ENCODE results near the gene EGF. TPM values are rescaled to one million over a fixed set of nuclear protein-coding genes. Genes with fewer than 3 reads are reported as not detected.
"Not testable (repeated sequence)": the region's sequence is repeated elsewhere in the genome, so short reads cannot be mapped to it uniquely, and the experiment has no call there.

EGF gene
- total and polyA plus RNA-seq, 5 experiments from 2014 or later: not detected

DNA sequence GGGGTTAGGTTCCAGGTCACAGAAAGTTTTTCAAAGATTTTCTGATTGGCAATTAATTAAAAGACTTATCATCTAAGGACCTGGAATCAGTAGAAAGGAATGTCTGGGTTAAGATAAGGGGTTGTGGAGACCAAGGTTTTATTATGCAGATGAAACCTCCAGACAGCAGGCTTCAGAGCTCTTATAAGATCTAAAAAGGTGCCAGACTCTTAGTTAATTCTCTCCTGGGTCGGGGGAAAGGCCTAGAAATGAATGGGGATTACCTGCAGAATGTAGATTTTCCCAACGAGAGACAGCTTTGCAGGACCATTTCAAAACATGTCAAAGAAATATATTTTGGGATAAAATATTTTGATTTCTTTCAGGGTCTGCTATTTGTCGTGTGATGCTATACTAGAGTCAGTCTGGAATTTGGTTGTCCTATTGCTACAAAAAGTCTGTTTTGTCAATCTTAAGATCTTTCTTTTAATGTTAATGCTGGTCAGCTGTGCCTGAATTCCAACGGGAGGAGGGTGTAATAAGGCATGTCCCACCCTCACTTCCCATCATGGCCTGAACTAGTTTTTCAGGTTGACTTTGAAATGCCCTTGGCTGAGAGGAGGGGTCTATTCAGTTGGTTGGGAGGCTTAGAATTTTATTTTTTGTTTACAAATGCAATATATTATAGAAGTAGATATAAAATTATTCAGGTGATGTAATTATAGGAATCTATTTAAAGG, 15.8 kb downstream of the EGF start:
- Mint-ChIP-seq H3K4me1 (peaks cover 0 to 5% (median 2%) of the 10 kb centered on the region in 4 donors), H3K9me3 (no peaks in the 10 kb centered on the region), H3K27ac (no peak overlapping the region), H3K4me3 (no peak overlapping the region), H3K27me3 (no peaks in the 10 kb centered on the region), H3K36me3 (no peaks in the 10 kb centered on the region)
- no peak for ATAC-seq
- POLR2A ChIA-PET: no interaction called here
- no peak for DNase-seq

- Mint-ChIP-seq H3K4me3 (no peak overlapping the region), H3K4me1 (peaks cover 0 to 5% (median 1%) of the 10 kb centered on the region in 4 donors), H3K27me3 (no peaks in the 10 kb centered on the region), H3K9me3 (peaks cover 0 to 8% (median 0%) of the 10 kb centered on the region in 9 donors), H3K36me3 (no peaks in the 10 kb centered on the region), H3K27ac (peak overlapping the region in 2 of 10 donors; percentile 17 to 35)
- POLR2A ChIA-PET: no interaction called here
- ATAC-seq (no peak), DNase-seq (no peak)
Measured at GRCh38 chr4:109930464-109930863, 17.8 kb downstream of the EGF start.

- H3K27ac Mint-ChIP-seq: peak overlapping the region in 2 of 10 donors; percentile 2 to 17
- DNase-seq: no peak
- no peaks in the 10 kb centered on the region for H3K27me3 Mint-ChIP-seq
- POLR2A ChIA-PET: no interaction called here
- H3K36me3 Mint-ChIP-seq: no peaks in the 10 kb centered on the region
- no peak overlapping the region for H3K4me3 Mint-ChIP-seq
- H3K9me3 Mint-ChIP-seq: peaks cover 0 to 8% (median 0%) of the 10 kb centered on the region in 9 donors
- H3K4me1 Mint-ChIP-seq: peaks cover 0 to 5% (median 1%) of the 10 kb centered on the region in 4 donors
- no peak for ATAC-seq
Measured at GRCh38 chr4:109930872-109931271, 18.2 kb downstream of the EGF start.

DNA sequence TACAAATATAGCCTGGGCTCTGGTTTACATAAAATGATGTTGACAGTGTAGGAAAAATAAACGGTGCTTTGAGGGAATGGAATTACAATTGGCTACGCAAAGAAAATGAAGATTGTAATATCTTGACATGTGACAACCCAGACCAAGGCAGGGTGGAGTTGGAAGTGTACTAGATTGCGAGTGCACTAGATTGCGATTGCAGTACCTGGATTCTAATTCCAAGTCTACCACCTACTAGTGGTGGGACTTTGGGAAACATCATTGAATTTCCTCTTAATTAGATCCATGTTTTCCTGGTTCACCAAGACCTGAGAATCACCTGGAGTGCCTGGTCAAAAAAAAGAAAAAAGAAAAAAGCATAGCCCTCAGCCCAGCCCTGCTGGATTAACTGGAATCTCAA, 18.6 kb downstream of the EGF start:
- peaks cover 0 to 5% (median 1%) of the 10 kb centered on the region in 4 donors for H3K4me1 Mint-ChIP-seq
- POLR2A ChIA-PET: no interaction called here
- H3K36me3 Mint-ChIP-seq: no peaks in the 10 kb centered on the region
- H3K4me3 Mint-ChIP-seq: no peak overlapping the region
- ATAC-seq: no peak
- peaks cover 0 to 10% (median 0%) of the 10 kb centered on the region in 9 donors for H3K9me3 Mint-ChIP-seq
- H3K27me3 Mint-ChIP-seq: peaks cover 0 to under 1% (median 0%) of the 10 kb centered on the region in 5 donors
- no peak overlapping the region for H3K27ac Mint-ChIP-seq
- no peak for DNase-seq

DNA sequence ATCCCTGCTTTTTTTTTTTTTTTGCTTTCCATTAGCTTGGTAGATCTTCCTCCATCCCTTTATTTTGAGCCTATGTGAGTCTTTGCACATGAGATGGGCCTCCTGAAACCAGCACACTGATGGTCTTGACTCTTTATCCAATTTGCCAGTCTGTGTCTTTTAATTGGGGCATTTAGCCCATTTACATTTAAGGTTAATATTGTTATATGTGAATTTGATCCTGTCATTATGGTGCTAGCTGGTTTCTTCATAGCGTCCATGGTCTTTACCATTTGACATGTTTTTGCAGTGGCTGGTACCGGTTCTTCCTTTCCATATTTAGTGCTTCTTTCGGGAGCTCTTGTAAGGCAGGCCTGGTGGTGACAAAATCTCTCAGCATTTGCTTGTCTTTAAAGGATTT, 24.7 kb downstream of the EGF start:
- DNase-seq, POLR2A ChIA-PET, ATAC-seq, H3K4me1 Mint-ChIP-seq, H3K27ac Mint-ChIP-seq, H3K36me3 Mint-ChIP-seq, H3K4me3 Mint-ChIP-seq: not testable (repeated sequence)
- peaks cover 4 to 22% (median 14%) of the 10 kb centered on the region in 5 donors for H3K27me3 Mint-ChIP-seq
- H3K9me3 Mint-ChIP-seq: peaks cover 0 to 15% (median 2%) of the 10 kb centered on the region in 9 donors

GRCh38 chr4:109939190-109939589, 26.5 kb downstream of the EGF start:
- no peak for ATAC-seq
- peaks cover 4 to 22% (median 14%) of the 10 kb centered on the region in 5 donors for H3K27me3 Mint-ChIP-seq
- POLR2A ChIA-PET: no interaction called here

GRCh38 chr4:109942292-109942926, 29.7 kb downstream of the EGF start:
- ATAC-seq: no peak
- no peak overlapping the region for H3K4me3 Mint-ChIP-seq
- H3K4me1 Mint-ChIP-seq: no peaks in the 10 kb centered on the region

More at GRCh38 chr4:109939190-109939589, 26.5 kb downstream of the EGF start:
- Mint-ChIP-seq H3K27ac (no peak overlapping the region), H3K4me3 (no peak overlapping the region), H3K36me3 (peaks cover 0 to 6% (median 0%) of the 10 kb centered on the region in 3 donors), H3K4me1 (no peaks in the 10 kb centered on the region), H3K9me3 (peaks cover 0 to 15% (median 2%) of the 10 kb centered on the region in 9 donors)
- DNase-seq: no peak

GRCh38 chr4:109943745-109944144, 31.1 kb downstream of the EGF start:
- no peaks in the 10 kb centered on the region for H3K4me1 Mint-ChIP-seq
- POLR2A ChIA-PET: no interaction called here
- DNase-seq: no peak

More at GRCh38 chr4:109942292-109942926, 29.7 kb downstream of the EGF start:
- no peak for DNase-seq
- POLR2A ChIA-PET: no interaction called here
- Mint-ChIP-seq H3K27ac (no peak overlapping the region), H3K27me3 (peaks cover 4 to 12% (median 10%) of the 10 kb centered on the region in 5 donors), H3K36me3 (peaks cover 0 to 6% (median 0%) of the 10 kb centered on the region in 3 donors), H3K9me3 (peaks cover 0 to 12% (median 2%) of the 10 kb centered on the region in 9 donors)

DNA sequence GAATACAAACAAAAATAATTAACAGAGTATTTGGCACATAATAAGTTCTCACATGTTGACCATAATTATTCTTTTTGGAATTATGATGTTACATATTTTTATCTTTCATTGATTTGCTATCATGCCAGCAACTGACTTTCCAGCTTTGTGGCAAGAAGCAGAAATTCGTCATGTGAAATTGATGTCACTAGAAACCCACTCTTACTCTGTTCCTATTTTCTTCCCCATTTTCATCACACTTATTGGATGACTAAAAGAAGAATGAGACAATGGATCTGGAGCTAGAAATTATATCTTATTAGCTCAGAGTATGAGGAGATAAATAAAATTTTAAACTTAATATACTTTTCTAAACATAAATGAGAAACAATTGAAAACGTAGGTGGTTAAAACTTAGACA, 31.9 kb downstream of the EGF start:
- POLR2A ChIA-PET: no interaction called here
- no peaks in the 10 kb centered on the region for H3K9me3 Mint-ChIP-seq
- no peak overlapping the region for H3K27ac Mint-ChIP-seq
- no peaks in the 10 kb centered on the region for H3K4me1 Mint-ChIP-seq
- H3K27me3 Mint-ChIP-seq: peaks cover 0 to 3% (median 0%) of the 10 kb centered on the region in 5 donors
- DNase-seq (no peak), ATAC-seq (no peak)
- no peak overlapping the region for H3K4me3 Mint-ChIP-seq
- H3K36me3 Mint-ChIP-seq: no peaks in the 10 kb centered on the region

More at GRCh38 chr4:109943745-109944144, 31.1 kb downstream of the EGF start:
- H3K9me3 Mint-ChIP-seq: peaks cover 0 to 2% (median 0%) of the 10 kb centered on the region in 9 donors
- no peak for ATAC-seq
- H3K27me3 Mint-ChIP-seq: peaks cover 0 to 4% (median 3%) of the 10 kb centered on the region in 5 donors
- H3K4me3 Mint-ChIP-seq: no peak overlapping the region
- no peak overlapping the region for H3K27ac Mint-ChIP-seq
- no peaks in the 10 kb centered on the region for H3K36me3 Mint-ChIP-seq

GRCh38 chr4:109945056-109945455, 32.4 kb downstream of the EGF start:
- POLR2A ChIA-PET: no interaction called here
- Mint-ChIP-seq H3K27ac (no peak overlapping the region), H3K9me3 (no peaks in the 10 kb centered on the region), H3K4me3 (no peak overlapping the region), H3K4me1 (no peaks in the 10 kb centered on the region), H3K36me3 (no peaks in the 10 kb centered on the region), H3K27me3 (peaks cover 0 to 3% (median 0%) of the 10 kb centered on the region in 5 donors)
- no peak for DNase-seq
- ATAC-seq: no peak

DNA sequence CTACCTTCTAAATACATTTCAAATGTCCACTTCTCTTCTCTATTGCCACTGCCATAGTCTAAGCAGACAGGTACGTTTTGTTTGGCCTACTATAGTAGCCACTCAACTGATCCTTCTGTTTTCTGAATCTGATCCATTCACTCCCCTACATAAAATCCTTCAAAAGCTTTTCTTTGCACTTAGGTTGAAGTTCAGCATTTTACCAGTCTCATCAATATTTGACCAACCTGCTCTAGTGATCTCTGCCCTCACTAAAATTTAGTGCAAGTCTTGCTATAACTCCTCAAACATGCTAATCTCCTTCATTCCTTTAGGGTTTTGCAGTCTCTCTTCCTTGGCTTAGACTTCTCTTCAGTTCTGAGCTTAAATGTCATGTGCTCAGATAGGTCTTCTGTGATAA, 33.4 kb downstream of the EGF start:
- Mint-ChIP-seq H3K4me1 (no peaks in the 10 kb centered on the region), H3K27ac (no peak overlapping the region), H3K4me3 (no peak overlapping the region), H3K27me3 (peaks cover 0 to 3% (median 0%) of the 10 kb centered on the region in 5 donors), H3K36me3 (no peaks in the 10 kb centered on the region), H3K9me3 (no peaks in the 10 kb centered on the region)
- ATAC-seq (no peak), DNase-seq (no peak)
- POLR2A ChIA-PET: no interaction called here

DNA sequence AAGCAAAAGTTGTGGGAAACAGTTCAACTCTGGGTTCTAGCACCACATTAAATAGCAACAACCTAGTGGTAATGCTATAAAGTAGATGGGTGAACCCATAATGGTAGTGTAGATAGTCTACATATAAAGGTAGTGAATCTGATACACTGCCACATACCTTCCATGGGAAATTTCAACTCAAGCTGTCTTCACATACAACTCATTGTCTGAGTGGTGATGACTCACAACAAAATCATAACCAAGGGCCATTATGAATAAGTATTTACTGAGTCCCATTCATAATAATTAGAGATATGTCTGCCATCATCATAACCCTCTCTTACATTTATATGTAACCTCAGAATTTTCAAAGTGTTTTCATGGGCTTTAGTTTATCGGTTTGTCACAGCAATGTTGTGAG, 34.8 kb downstream of the EGF start:
- Mint-ChIP-seq H3K4me3 (no peak overlapping the region), H3K27me3 (no peaks in the 10 kb centered on the region), H3K4me1 (no peaks in the 10 kb centered on the region), H3K27ac (no peak overlapping the region), H3K9me3 (no peaks in the 10 kb centered on the region), H3K36me3 (no peaks in the 10 kb centered on the region)
- no peak for ATAC-seq
- POLR2A ChIA-PET: no interaction called here
- DNase-seq: no peak

DNA sequence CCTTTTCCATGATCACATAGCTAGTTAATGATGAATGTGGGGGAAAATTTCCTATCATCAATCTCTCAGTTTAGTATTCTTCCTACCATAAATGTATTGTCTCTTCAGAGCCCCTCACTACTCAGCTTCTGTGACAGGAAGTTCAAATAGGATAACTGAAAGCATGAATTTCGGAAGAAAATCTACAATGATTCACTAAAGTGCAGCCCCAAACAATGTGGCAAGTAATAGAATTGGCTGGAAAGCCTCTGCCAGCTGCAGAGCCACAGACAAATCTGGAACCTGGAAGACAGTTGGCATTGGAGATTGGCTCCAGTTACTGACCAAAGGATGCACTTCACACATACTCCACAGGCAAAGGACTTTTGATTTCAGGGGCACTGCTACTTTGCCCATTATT, 35.2 kb downstream of the EGF start:
- H3K27me3 Mint-ChIP-seq: no peaks in the 10 kb centered on the region
- POLR2A ChIA-PET: no interaction called here
- H3K27ac Mint-ChIP-seq: no peak overlapping the region
- no peaks in the 10 kb centered on the region for H3K36me3 Mint-ChIP-seq
- H3K9me3 Mint-ChIP-seq: no peaks in the 10 kb centered on the region
- no peak for DNase-seq
- ATAC-seq: no peak
- no peaks in the 10 kb centered on the region for H3K4me1 Mint-ChIP-seq
- H3K4me3 Mint-ChIP-seq: no peak overlapping the region
